IMR-90 (cell line): Measurements from ENCODE around the gene TOP2A. TPM values are rescaled to one million over a fixed set of nuclear protein-coding genes. Genes with fewer than 3 reads are reported as not detected.

Experiments
- ATAC-seq: fragments of 200-7000 bp; cut with Tn5 transposase; 2 replicates; pipeline ENCODE4 v1.9.1; 2020; ENCODE audit warnings: low read depth, mild to moderate bottlenecking, moderate library complexity
- BruUV-seq: library from RNA; stranded (reverse); fragments of 400-500 nt; replicated peaks from 2 replicates; lab custom pipeline; 2021; lab: Mats Ljungman, UMichigan
- CTCF ChIA-PET: fragments of 300-600 bp; formaldehyde crosslinking; extraction: SDS; loops from one replicate; lab custom pipeline; 2021; ENCODE audit warnings: antibody characterized with exemption; lab: Yijun Ruan, JAX
- POLR2A ChIA-PET: fragments of 300-600 bp; sonication (Branson Sonifier 250); formaldehyde crosslinking; loops from one replicate; lab custom pipeline; 2022; ENCODE audit warnings: antibody characterized with exemption; ENCODE audit not compliant: unreplicated experiment; lab: Charles Lee
- DNase-seq: peaks from one replicate; pipeline ENCODE4 v3.0.0; 2013
- H2AFZ ChIP-seq: replicated peaks from 2 replicates; pipeline ENCODE3; 2013; ENCODE audit warnings: low read length, mild to moderate bottlenecking; ENCODE audit not compliant: poor library complexity
- H2AK5ac ChIP-seq: 2 replicates; pipeline ENCODE4 v1.6.1; 2013; ENCODE audit warnings: low read depth, low read length, inconsistent platforms
- H2AK9ac ChIP-seq: replicated peaks from 2 replicates; pipeline ENCODE3; 2013; ENCODE audit warnings: mild to moderate bottlenecking, low read depth, low read length, moderate library complexity; ENCODE audit not compliant: poor library complexity
- H2BK120ac ChIP-seq: 2 replicates; pipeline ENCODE4 v1.6.1; 2013; ENCODE audit warnings: low read depth, low read length, inconsistent platforms
- H2BK15ac ChIP-seq: 3 replicates; pipeline ENCODE4 v1.6.1; 2013; ENCODE audit warnings: low read depth, low read length, inconsistent platforms
- H2BK20ac ChIP-seq: 2 replicates; pipeline ENCODE4 v1.6.1; 2013; ENCODE audit warnings: low read depth, mild to moderate bottlenecking, inconsistent platforms, low read length, moderate library complexity
- H2BK5ac ChIP-seq: 2 replicates; pipeline ENCODE4 v1.6.1; 2013; ENCODE audit warnings: mild to moderate bottlenecking, low read depth, low read length, inconsistent platforms; ENCODE audit not compliant: poor library complexity, severe bottlenecking
- H3K14ac ChIP-seq: replicated peaks from 2 replicates; pipeline ENCODE4 v1.6.1; 2013; ENCODE audit warnings: low read depth, low read length, inconsistent platforms
- H3K18ac ChIP-seq: 2 replicates; pipeline ENCODE4 v1.6.1; 2013; ENCODE audit warnings: low read depth, low read length, control low read depth
- H3K23ac ChIP-seq: 2 replicates; pipeline ENCODE4 v1.6.1; 2013; ENCODE audit warnings: low read depth, low read length, inconsistent platforms
- H3K27ac ChIP-seq: 2 replicates; pipeline ENCODE4 v1.5.1; 2013; ENCODE audit warnings: mild to moderate bottlenecking, control low read depth, low read length; ENCODE audit not compliant: insufficient read depth
- H3K27me3 ChIP-seq: 2 replicates; pipeline ENCODE4 v1.6.1; 2013; ENCODE audit warnings: low read length; ENCODE audit not compliant: control insufficient read depth, insufficient read depth
- H3K36me3 ChIP-seq: 2 replicates; pipeline ENCODE4 v1.6.1; 2013; ENCODE audit warnings: low read length, mixed read lengths; ENCODE audit not compliant: control insufficient read depth, insufficient read depth
- H3K4ac ChIP-seq: 2 replicates; pipeline ENCODE4 v1.6.1; 2013; ENCODE audit warnings: low read depth, low read length, inconsistent platforms
- H3K4me1 ChIP-seq: 2 replicates; pipeline ENCODE4 v1.6.1; 2013; ENCODE audit warnings: low read length, mixed read lengths; ENCODE audit not compliant: control insufficient read depth, insufficient read depth
- H3K4me2 ChIP-seq: 2 replicates; pipeline ENCODE4 v1.6.1; 2013; ENCODE audit warnings: low read depth, mild to moderate bottlenecking, control low read depth, low read length, moderate library complexity
- H3K4me3 ChIP-seq: 2 replicates; pipeline ENCODE4 v1.5.1; 2013; ENCODE audit warnings: low read depth, mild to moderate bottlenecking, control low read depth, low read length, moderate library complexity; ENCODE audit not compliant: insufficient read depth
- H3K56ac ChIP-seq: 2 replicates; pipeline ENCODE4 v1.6.1; 2013; ENCODE audit warnings: low read length, inconsistent platforms; ENCODE audit not compliant: insufficient read depth; ENCODE audit errors: extremely low read depth
- H3K79me1 ChIP-seq, 2 experiments: 2 replicates each; pipeline ENCODE4 v1.6.1; 2013; ENCODE audit warnings: low read length in 2 of 2, inconsistent platforms in 1 of 2, low read depth in 1 of 2
- H3K9ac ChIP-seq: 2 replicates; pipeline ENCODE4 v1.6.1; 2013; ENCODE audit warnings: low read depth, low read length, control low read depth
- H3K9me1 ChIP-seq: 2 replicates; pipeline ENCODE4 v1.6.1; 2013; ENCODE audit warnings: low read length, inconsistent platforms; ENCODE audit not compliant: insufficient read depth
- H3K9me3 ChIP-seq: 2 replicates; pipeline ENCODE4 v1.6.1; 2013; ENCODE audit warnings: low read length; ENCODE audit not compliant: control insufficient read depth, insufficient read depth
- H4K20me1 ChIP-seq: 2 replicates; pipeline ENCODE4 v1.6.1; 2013; ENCODE audit warnings: low read length, inconsistent platforms; ENCODE audit not compliant: insufficient read depth
- H4K5ac ChIP-seq: 2 replicates; pipeline ENCODE4 v1.6.1; 2013; ENCODE audit warnings: mild to moderate bottlenecking, low read depth, low read length, control low read depth
- H4K8ac ChIP-seq, 2 experiments: 2 replicates each; pipeline ENCODE4 v1.6.1; 2013; ENCODE audit warnings: low read depth in 2 of 2, low read length in 2 of 2, control low read depth in 1 of 2, inconsistent platforms in 1 of 2
- H4K91ac ChIP-seq: 2 replicates; pipeline ENCODE4 v1.6.1; 2013; ENCODE audit warnings: low read depth, low read length, inconsistent platforms; ENCODE audit not compliant: insufficient read depth
- CHD1 ChIP-seq: IDR thresholded peaks from 2 replicates; pipeline ENCODE4 v1.6.1; 2012; ENCODE audit warnings: low read depth, low read length, improper control_type of control experiment
- FOS ChIP-seq: fragments of 150-350 bp; IDR thresholded peaks from 2 replicates; pipeline ENCODE4 v1.6.1; 2016; ENCODE audit warnings: low read depth, low read length
- MAZ ChIP-seq: IDR thresholded peaks from 2 replicates; pipeline ENCODE4 v1.6.1; 2012; ENCODE audit warnings: low read depth, mild to moderate bottlenecking, low read length, improper control_type of control experiment, moderate library complexity, borderline replicate concordance
- MXI1 ChIP-seq: IDR thresholded peaks from 2 replicates; pipeline ENCODE4 v1.6.1; 2012; ENCODE audit warnings: low read depth, mild to moderate bottlenecking, low read length, moderate library complexity, borderline replicate concordance
- POLR2A ChIP-seq: IDR thresholded peaks from 2 replicates; pipeline ENCODE4 v1.6.1; 2012; ENCODE audit warnings: mild to moderate bottlenecking, low read depth, low read length
- WGBS, 2 experiments: methylation state at CpG; one replicate each; pipeline versions ENCODE4 v1.1.5 to v1.1.7; 2013; ENCODE audit warnings: missing lambda C conversion rate in 2 of 2; ENCODE audit not compliant: insufficient read length in 1 of 2; ENCODE audit errors: extremely low coverage in 2 of 2; 5-methylcytosine and 5-hydroxymethylcytosine counted together
- dilution Hi-C: fragments of 300-500 bp; cut with HindIII; formaldehyde crosslinking; loops from one replicate; pipeline ENCODE4 v1.14.3; 2018; ENCODE audit warnings: low sequenced_read_pairs; ENCODE audit not compliant: unreplicated experiment
- in situ Hi-C: fragments of 300-500 bp; cut with MboI; formaldehyde crosslinking; loops from 3 replicates; pipeline ENCODE4 v1.14.3; 2019; ENCODE audit warnings: low sequenced_read_pairs, inconsistent platforms, mixed read lengths
- intact Hi-C: fragments of 100-400 bp; cut with micrococcal nuclease; formaldehyde crosslinking; loops from 2 replicates; pipeline ENCODE4 v1.10.0; 2022
- polyA plus RNA-seq, 3 experiments: library from polyadenylated mRNA; depleted of rRNA; stranded (reverse); fragments of >200 nt; gene quantifications; 2 replicates each; pipeline ENCODE4 v1.2.3, GENCODE V29; 2012; ENCODE audit warnings: low replicate concordance in 1 of 3
- total RNA-seq: library from RNA; depleted of rRNA; stranded (reverse); fragments of >200 nt; gene quantifications from 2 replicates; pipeline ENCODE4 v1.2.3, GENCODE V29; 2012

The TOP2A gene
- total and polyA plus RNA-seq, 2 of the 4 experiments (the other 2 are of a cell fraction) = 43.4 to 68.5 TPM

GRCh38 chr17:40341808-40342503 lies 75.7 kb downstream of the TOP2A start:
- peaks cover 33% of the 10 kb centered on the region for H3K4me1 ChIP-seq
- H3K79me1 ChIP-seq = peaks cover 32 to 87% of the 10 kb centered on the region in 2 experiments; a peak in 3 of 4 replicates
- peak; percentile 50 for DNase-seq
- in situ Hi-C loops (no loop called here), intact Hi-C loops (loop anchor here (2.0 to 5.0 kb wide), 3 partner anchors 23 to 140 kb away; no protein-coding TSS in a partner anchor), dilution Hi-C loops (no loop called here)
- H2AK5ac ChIP-seq = peak overlapping the region; percentile 94
- H2BK20ac ChIP-seq = no peak overlapping the region
- no TSS peak for BruUV-seq
- peak overlapping the region; percentile 96 for H3K23ac ChIP-seq
- POLR2A ChIA-PET = no interaction called here
- H3K27me3 ChIP-seq = no peaks in the 10 kb centered on the region
- H4K8ac ChIP-seq = peak overlapping the region; percentile 51 to 76; a peak in 3 of 4 replicates
- no peak overlapping the region for H4K5ac ChIP-seq
- peaks cover 23% of the 10 kb centered on the region for H3K9me1 ChIP-seq
- peak overlapping the region; percentile 88; the same call in 1 of the 2 replicates for H3K56ac ChIP-seq
- peak overlapping the region; percentile 87 for H3K27ac ChIP-seq
- H3K4me2 ChIP-seq = peak overlapping the region; percentile 83
- peak overlapping the region; percentile 81 for H3K9ac ChIP-seq
- CTCF ChIA-PET = interaction anchor here (1.6 kb wide), 1 partner anchor 13 kb away, joined by 4 read pairs; no protein-coding TSS in a partner anchor
- no peaks in the 10 kb centered on the region for H3K9me3 ChIP-seq
- H3K4ac ChIP-seq = peak overlapping the region; percentile 96
- H2AFZ ChIP-seq = peak overlapping the region; percentile 90
- H2AK9ac ChIP-seq = peak overlapping the region; percentile 97
- peaks cover 1% of the 10 kb centered on the region; the same call in 1 of the 2 replicates for H3K36me3 ChIP-seq
- WGBS, 2 experiments = 0% methylated on average over 21 of the region's 55 CpGs; no CpG with 5 or more reads in 1 of the 2 experiments
- peak overlapping the region; percentile 14 for H3K18ac ChIP-seq
- peak overlapping the region; percentile 85 for H2BK5ac ChIP-seq
- peak; percentile 86 for TF ChIP-seq POLR2A
- 0 out of 2 replicates have a peak, but pooled peaks have one; percentile 10 for TF ChIP-seq MXI1
- TF ChIP-seq CHD1 = 0 out of 2 replicates have a peak, but pooled peaks have one; percentile 58
- TF ChIP-seq MAZ = peak; percentile 81; the same call in 1 of the 2 replicates
- TF ChIP-seq FOS = no peak
- H3K14ac ChIP-seq = peak overlapping the region; percentile 90
- H2BK120ac ChIP-seq = peak overlapping the region; percentile 77; the same call in 1 of the 2 replicates
- ATAC-seq = peak; percentile 63
- peak overlapping the region; percentile 1; the same call in 1 of the 3 replicates for H2BK15ac ChIP-seq
- H3K4me3 ChIP-seq = peak overlapping the region; percentile 82
- peaks cover 54% of the 10 kb centered on the region for H4K20me1 ChIP-seq
- peak overlapping the region; percentile 86 for H4K91ac ChIP-seq
